GM12891 (cell line): ENCODE data around the gene EXOC3L2.

Experiments used
- PAX5 ChIP-seq: IDR thresholded peaks from 2 replicates; pipeline ENCODE4 v1.6.1; 2011; ENCODE audit warnings: low read length, moderate library complexity, mild to moderate bottlenecking; ENCODE audit not compliant: insufficient read depth, severe bottlenecking
- POLR2A ChIP-seq: IDR thresholded peaks from 2 replicates; pipeline ENCODE4 v1.6.1; 2011; ENCODE audit warnings: low read depth, low read length, control low read depth
- POLR2AphosphoS5 ChIP-seq: IDR thresholded peaks from 2 replicates; pipeline ENCODE4 v1.6.1; 2011; ENCODE audit warnings: low read depth, low read length, control low read depth
- TAF1 ChIP-seq: IDR thresholded peaks from 2 replicates; pipeline ENCODE4 v1.6.1; 2011; ENCODE audit warnings: low read depth, low read length, control low read depth

- no peak for TF ChIP-seq POLR2A
- no peak for TF ChIP-seq PAX5
- no peak for TF ChIP-seq POLR2AphosphoS5
- TF ChIP-seq TAF1, result no peak
These were observed 42.6 kb downstream of the EXOC3L2 start for GRCh38 chr19:45202637-45203036.
